ENCODE results near the gene HSPH1.

DNA sequence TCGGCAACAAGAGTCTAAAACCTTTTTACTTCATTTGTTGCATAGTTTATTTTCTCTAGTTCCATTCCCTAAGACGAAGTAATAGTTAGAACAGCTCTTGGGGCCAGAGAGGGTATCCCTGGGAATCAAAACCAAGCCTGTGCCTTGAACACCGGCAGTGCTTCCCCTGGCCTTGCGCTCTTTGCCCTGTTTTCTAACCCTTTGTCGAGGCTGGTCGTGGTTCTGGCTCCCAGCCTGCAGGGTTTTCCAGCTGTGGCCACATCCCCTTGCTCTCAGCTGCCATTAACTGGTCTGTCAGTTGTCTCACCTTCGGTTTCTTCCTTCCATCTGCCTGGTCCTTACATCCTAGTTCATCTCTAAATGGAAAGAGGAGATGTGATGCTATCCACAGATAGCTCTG lies 61.0 kb downstream of the HSPH1 start:
- no peak for TF ChIP-seq HDAC2 (CRISPR knock-in tag; IDR thresholded peaks at IDR 0.05)
- TF ChIP-seq NPAS2 (CRISPR knock-in tag; IDR thresholded peaks at IDR 0.05; ENCODE audit: borderline replicate concordance) = no peak
- TF ChIP-seq, protein P1, sequence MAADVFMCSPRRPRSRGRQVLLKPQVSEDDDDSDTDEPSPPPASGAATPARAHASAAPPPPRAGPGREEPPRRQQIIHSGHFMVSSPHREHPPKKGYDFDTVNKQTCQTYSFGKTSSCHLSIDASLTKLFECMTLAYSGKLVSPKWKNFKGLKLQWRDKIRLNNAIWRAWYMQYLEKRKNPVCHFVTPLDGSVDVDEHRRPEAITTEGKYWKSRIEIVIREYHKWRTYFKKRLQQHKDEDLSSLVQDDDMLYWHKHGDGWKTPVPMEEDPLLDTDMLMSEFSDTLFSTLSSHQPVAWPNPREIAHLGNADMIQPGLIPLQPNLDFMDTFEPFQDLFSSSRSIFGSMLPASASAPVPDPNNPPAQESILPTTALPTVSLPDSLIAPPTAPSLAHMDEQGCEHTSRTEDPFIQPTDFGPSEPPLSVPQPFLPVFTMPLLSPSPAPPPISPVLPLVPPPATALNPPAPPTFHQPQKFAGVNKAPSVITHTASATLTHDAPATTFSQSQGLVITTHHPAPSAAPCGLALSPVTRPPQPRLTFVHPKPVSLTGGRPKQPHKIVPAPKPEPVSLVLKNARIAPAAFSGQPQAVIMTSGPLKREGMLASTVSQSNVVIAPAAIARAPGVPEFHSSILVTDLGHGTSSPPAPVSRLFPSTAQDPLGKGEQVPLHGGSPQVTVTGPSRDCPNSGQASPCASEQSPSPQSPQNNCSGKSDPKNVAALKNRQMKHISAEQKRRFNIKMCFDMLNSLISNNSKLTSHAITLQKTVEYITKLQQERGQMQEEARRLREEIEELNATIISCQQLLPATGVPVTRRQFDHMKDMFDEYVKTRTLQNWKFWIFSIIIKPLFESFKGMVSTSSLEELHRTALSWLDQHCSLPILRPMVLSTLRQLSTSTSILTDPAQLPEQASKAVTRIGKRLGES (CRISPR knock-in tag; IDR thresholded peaks at IDR 0.05; ENCODE audit: borderline replicate concordance) = no peak
- TF ChIP-seq ESRRA (CRISPR knock-in tag; IDR thresholded peaks at IDR 0.05; ENCODE audit: low read depth) = no peak
- TF ChIP-seq ZNF598 (CRISPR knock-in tag; IDR thresholded peaks at IDR 0.05; ENCODE audit: borderline replicate concordance) = no peak
- TF ChIP-seq EZH2 (conservative IDR thresholded peaks at IDR 0.05; ENCODE audit: low read depth, low read length) = no peak
- TF ChIP-seq CREM (IDR thresholded peaks at IDR 0.05) = no peak
- no peak for TF ChIP-seq CREM (CRISPR knock-in tag; IDR thresholded peaks at IDR 0.05)
- TF ChIP-seq, protein P2, sequence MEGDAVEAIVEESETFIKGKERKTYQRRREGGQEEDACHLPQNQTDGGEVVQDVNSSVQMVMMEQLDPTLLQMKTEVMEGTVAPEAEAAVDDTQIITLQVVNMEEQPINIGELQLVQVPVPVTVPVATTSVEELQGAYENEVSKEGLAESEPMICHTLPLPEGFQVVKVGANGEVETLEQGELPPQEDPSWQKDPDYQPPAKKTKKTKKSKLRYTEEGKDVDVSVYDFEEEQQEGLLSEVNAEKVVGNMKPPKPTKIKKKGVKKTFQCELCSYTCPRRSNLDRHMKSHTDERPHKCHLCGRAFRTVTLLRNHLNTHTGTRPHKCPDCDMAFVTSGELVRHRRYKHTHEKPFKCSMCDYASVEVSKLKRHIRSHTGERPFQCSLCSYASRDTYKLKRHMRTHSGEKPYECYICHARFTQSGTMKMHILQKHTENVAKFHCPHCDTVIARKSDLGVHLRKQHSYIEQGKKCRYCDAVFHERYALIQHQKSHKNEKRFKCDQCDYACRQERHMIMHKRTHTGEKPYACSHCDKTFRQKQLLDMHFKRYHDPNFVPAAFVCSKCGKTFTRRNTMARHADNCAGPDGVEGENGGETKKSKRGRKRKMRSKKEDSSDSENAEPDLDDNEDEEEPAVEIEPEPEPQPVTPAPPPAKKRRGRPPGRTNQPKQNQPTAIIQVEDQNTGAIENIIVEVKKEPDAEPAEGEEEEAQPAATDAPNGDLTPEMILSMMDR (CRISPR knock-in tag; IDR thresholded peaks at IDR 0.05) = no peak
- TF ChIP-seq, protein P3, sequence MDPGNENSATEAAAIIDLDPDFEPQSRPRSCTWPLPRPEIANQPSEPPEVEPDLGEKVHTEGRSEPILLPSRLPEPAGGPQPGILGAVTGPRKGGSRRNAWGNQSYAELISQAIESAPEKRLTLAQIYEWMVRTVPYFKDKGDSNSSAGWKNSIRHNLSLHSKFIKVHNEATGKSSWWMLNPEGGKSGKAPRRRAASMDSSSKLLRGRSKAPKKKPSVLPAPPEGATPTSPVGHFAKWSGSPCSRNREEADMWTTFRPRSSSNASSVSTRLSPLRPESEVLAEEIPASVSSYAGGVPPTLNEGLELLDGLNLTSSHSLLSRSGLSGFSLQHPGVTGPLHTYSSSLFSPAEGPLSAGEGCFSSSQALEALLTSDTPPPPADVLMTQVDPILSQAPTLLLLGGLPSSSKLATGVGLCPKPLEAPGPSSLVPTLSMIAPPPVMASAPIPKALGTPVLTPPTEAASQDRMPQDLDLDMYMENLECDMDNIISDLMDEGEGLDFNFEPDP (CRISPR knock-in tag; conservative IDR thresholded peaks at IDR 0.05) = no peak
- TF ChIP-seq GABPA (IDR thresholded peaks at IDR 0.05; ENCODE audit: low read depth, low read length) = no peak
- no peak for TF ChIP-seq GABPA (CRISPR knock-in tag; IDR thresholded peaks at IDR 0.05; ENCODE audit: low read depth)
- no peak for TF ChIP-seq NFE2 (CRISPR knock-in tag; IDR thresholded peaks at IDR 0.05)

All from HepG2 (cell line).